GM19240 (cell line): ENCODE results near the gene DCXR.

Source experiments
- DNase-seq: peaks from one replicate; pipeline ENCODE4 v3.0.0; 2011; ENCODE audit warnings: low spot score; ENCODE audit not compliant: insufficient read length

Gene DCXR

GRCh38 chr17:82012261-82012639, 25.2 kb downstream of the DCXR start:
- DNase-seq, result no peak

GRCh38 chr17:82011617-82012187, 25.8 kb downstream of the DCXR start:
- no peak for DNase-seq

- no peak for DNase-seq
Measured at GRCh38 chr17:82010575-82011525, 26.6 kb downstream of the DCXR start.

DNA sequence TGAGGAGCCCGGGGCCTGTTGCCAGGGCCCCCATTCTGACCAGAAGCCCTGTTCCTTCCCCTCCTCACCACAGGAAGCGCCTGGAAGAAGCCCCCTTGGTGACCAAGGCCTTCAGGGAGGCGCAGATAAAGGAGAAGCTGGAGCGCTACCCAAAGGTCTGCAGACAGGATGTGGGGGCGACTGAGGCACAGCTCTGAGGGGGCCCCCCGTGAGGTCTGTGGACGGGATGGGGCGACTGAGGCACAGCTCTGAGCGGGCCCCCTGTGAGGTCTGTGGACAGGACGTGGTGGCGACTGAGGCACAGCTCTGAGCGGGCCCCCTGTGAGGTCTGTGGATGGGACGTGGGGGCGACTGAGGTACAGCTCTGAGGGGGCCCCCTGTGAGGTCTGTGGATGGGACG, 28.1 kb downstream of the DCXR start:
- no peak for DNase-seq

- DNase-seq, result no peak
Measured at GRCh38 chr17:82008941-82009405, 28.5 kb downstream of the DCXR start.

DNA sequence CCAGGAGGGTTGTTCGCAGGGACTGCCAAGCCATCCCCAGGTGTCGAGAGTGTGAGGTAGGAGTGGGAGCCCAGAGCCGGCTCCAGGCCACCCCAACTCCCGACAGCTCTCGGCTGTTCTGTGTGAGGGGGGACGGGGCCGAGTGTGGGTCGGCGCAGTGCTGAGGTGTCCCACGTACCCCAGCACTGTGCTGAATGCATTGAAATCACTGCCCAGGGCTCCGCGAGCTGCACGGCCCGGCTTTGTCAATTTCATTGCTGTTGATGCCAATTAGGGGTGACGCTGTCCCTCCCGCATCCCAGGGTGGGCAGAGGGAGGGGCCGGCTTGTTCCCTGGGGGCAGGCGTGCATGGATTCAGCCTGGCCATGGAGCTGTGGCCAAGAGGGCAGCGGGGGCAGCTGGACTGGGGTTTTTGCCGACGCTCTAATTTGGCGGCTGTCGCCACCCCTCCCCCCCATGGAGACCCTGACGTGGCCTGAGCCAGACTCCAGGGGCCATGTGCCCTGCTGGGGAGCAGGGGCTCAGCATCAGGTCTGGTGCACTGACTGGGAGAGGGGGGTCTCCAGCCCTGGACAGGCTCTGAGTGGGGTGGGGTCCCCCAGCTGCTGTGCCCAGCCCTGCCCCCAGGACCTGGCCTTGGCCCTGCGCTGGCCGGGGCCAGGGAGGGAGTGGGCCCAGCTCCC, 29.1 kb downstream of the DCXR start:
- no peak for DNase-seq

DNA sequence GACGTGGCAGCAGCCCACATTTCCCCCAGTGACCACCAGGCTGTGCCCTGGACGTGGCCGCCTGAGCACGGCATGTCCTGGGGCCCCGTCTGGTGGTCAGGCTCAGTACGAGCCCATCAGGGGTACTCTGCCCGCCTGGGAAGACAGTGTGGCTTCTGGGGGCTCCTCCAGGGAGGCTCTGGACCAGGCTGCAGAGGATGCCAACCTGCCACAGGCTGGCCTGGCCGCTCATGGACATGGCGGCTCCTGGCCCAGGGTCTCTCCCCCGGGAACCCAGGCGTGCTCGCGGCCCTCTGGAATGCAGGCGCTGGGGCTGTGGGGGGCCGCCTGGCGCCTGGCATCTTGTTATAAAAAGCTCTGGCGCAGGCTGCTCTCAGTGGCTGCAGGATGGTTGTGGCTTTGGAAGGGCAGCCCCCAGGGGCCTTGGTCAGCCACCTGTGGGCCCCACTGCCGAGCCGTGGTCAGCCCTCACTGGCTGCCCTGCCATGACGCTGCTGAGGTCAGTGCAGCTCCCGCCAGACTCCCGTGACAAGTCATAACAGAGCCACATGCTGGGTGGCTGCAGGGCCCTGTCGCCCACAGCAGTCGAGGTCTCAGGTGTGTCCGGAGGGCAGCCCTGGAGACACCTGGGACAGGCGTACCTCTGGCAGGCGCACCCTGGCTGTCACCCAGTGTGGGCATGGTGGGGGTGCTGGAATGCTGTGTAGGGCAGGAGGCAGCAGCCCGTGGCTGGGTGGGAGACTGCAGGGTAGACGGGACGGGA, 29.8 kb downstream of the DCXR start:
- no peak for DNase-seq

- DNase-seq, result no peak
Measured at GRCh38 chr17:82007228-82007494, 30.3 kb downstream of the DCXR start.

GRCh38 chr17:82006468-82007227, 30.8 kb downstream of the DCXR start:
- no peak for DNase-seq

GRCh38 chr17:82005701-82006348, 31.7 kb downstream of the DCXR start:
- no peak for DNase-seq

- no peak for DNase-seq
Measured at GRCh38 chr17:82004517-82005455, 32.7 kb downstream of the DCXR start.

GRCh38 chr17:82003411-82004381, 33.8 kb downstream of the DCXR start:
- DNase-seq, result no peak

DNA sequence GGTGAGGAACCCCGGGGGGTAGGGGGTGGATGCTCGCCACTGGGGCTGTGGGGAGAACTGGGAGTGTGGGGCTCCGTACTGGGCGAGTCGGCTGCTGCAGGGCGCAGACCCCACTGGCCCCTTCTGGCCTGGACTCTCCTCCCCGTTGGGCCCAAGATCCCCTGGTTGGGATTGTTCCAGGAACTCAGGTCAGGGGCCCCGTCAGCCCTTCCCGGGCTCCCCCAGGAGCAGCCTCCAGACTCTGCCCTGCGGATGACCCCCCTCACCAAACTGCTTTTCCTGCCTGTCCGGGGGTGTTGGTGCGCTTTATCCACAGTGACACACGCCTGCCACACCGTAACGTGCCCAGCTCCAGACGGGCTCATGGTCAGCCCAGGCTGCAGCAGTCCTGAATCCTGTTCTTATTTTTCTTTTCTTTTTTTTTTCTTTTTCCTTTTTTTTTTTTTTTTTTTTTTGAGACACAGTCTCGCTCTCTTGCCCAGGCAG, 35.9 kb downstream of the DCXR start:
- no peak for DNase-seq

- no peak for DNase-seq
Measured at GRCh38 chr17:82000803-82001570, 36.5 kb downstream of the DCXR start.

DNA sequence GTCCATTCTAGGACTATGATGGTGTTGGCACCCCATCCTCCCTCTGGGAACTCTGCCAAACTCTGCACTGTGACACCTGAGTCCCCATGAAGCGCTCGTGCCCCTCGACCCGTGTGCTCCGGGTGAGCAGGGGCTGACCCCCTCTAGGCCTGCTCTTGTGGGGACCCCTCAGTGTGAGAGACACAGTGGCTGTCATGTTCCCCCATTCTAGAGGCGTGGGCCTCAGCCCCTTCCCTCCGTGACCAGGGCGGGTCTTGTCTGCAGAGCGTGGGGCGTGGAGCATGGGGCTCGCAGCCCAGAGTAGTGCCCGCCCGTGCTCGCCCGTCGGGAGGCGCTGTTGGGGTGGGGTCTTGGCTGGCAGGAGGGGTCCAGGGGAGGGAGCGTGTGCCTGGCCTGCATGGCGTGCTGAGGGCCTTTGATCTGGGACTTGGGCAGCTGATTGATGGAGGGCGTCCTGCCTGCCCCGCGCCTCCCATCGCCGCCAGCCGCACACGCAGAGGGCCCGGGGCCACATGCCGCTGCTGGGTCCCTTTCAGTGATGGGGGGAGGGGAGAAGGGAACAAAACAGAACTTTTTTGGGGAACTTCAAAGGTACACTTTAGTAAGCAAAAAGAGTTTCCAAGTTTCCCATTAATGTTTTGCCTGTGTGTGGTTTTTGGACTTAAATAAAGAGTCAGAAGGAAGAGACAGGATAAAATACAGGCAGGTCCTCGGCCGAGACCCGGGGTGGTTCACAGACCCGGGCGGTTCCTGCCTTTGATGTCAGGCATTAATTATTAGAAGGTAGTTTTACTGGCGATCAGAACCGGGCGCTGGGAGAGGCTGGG, 37.3 kb downstream of the DCXR start:
- DNase-seq, result no peak

DNA sequence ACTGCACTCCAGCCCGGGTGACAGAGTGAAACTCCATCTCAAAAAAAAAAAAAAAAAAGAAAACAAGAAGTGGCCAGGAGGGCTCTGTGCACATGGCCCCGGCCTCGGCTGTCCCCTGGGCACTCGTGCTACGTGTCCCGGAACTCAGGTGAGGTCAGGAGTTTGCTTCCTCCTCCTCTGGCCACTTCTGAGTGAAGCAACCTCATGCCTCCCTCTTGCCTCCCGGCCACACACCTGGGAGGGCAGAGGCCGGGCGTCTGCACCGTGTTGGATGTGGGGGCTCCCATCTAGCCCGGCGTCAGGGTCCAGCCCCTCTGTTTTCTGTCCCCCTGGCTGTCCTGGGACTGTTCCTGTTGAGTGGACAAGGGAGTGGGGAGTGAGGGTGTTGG, 37.9 kb downstream of the DCXR start:
- DNase-seq, result no peak
